GM23248 (cell line): ENCODE results near the gene PAIP2B.

Source experiments
- EZH2 ChIP-seq: fragments of 200-600 bp; sonication (generic); IDR thresholded peaks from 2 replicates; pipeline ENCODE4 v1.6.1; 2018; ENCODE audit warnings: antibody characterized with exemption, mild to moderate bottlenecking; ENCODE audit not compliant: insufficient read depth, poor library complexity, severe bottlenecking
- EZH2phosphoT487 ChIP-seq: fragments of 200-600 bp; sonication (generic); IDR thresholded peaks from 2 replicates; pipeline ENCODE4 v1.6.1; 2018; ENCODE audit warnings: antibody characterized with exemption, moderate library complexity, mild to moderate bottlenecking, low read depth; ENCODE audit not compliant: insufficient read depth

GRCh38 chr2:71215447-71215846 is 11.5 kb downstream of the PAIP2B start:
- TF ChIP-seq EZH2phosphoT487, result no peak
- no peak for TF ChIP-seq EZH2
